MM.1S (cell line): ENCODE results near the gene SPTLC3.

ENCODE experiments used
- DNase-seq: peaks from one replicate; pipeline ENCODE4 v3.0.0-alpha.2; 2015
- H2AFZ ChIP-seq: fragments of 300-600 bp; sonication (generic); 2 replicates; pipeline ENCODE4 v1.6.0; 2016; ENCODE audit warnings: antibody characterized with exemption, low read length
- H3F3A ChIP-seq: fragments of 300-600 bp; sonication (generic); 2 replicates; pipeline ENCODE4 v1.6.1; 2016; ENCODE audit warnings: mild to moderate bottlenecking, antibody characterized with exemption, low read length, moderate library complexity, mixed read lengths; ENCODE audit not compliant: insufficient read depth
- H3K27ac ChIP-seq: fragments of 300-600 bp; sonication (generic); 2 replicates; pipeline ENCODE4 v1.5.1; 2016; ENCODE audit warnings: mild to moderate bottlenecking, low read length
- H3K27me3 ChIP-seq: fragments of 300-600 bp; sonication (generic); replicated peaks from 2 replicates; pipeline ENCODE4 v1.6.0; 2016; ENCODE audit warnings: low read length; ENCODE audit not compliant: insufficient read depth
- H3K36me3 ChIP-seq: fragments of 300-600 bp; sonication (generic); replicated peaks from 2 replicates; pipeline ENCODE4 v1.6.1; 2016; ENCODE audit warnings: mild to moderate bottlenecking, low read length, mixed read lengths; ENCODE audit not compliant: insufficient read depth
- H3K4me1 ChIP-seq: fragments of 300-600 bp; sonication (generic); 2 replicates; pipeline ENCODE4 v1.6.1; 2016; ENCODE audit warnings: low read length, mixed read lengths
- H3K4me2 ChIP-seq: fragments of 300-600 bp; sonication (generic); 2 replicates; pipeline ENCODE4 v1.6.0; 2016; ENCODE audit warnings: low read depth, low read length
- H3K4me3 ChIP-seq: fragments of 300-600 bp; sonication (generic); 2 replicates; pipeline ENCODE4 v1.5.1; 2016; ENCODE audit warnings: low read length, mixed read lengths
- H3K79me2 ChIP-seq: fragments of 300-600 bp; sonication (generic); 2 replicates; pipeline ENCODE4 v1.6.1; 2016; ENCODE audit warnings: mixed run types, low read length, mixed read lengths
- H3K9ac ChIP-seq: fragments of 300-600 bp; sonication (generic); 2 replicates; pipeline ENCODE4 v1.6.1; 2016; ENCODE audit warnings: low read length, mixed read lengths
- H3K9me2 ChIP-seq: fragments of 300-600 bp; sonication (generic); replicated peaks from 2 replicates; pipeline ENCODE4 v1.6.1; 2016; ENCODE audit warnings: mild to moderate bottlenecking, low read length, mixed read lengths; ENCODE audit not compliant: insufficient read depth
- H3K9me3 ChIP-seq: fragments of 300-600 bp; sonication (generic); replicated peaks from 2 replicates; pipeline ENCODE4 v1.6.1; 2016; ENCODE audit warnings: mild to moderate bottlenecking, low read length, mixed read lengths; ENCODE audit not compliant: insufficient read depth
- H4K20me1 ChIP-seq: fragments of 300-600 bp; sonication (generic); 2 replicates; pipeline ENCODE4 v1.6.1; 2016; ENCODE audit warnings: mild to moderate bottlenecking, low read length, moderate library complexity, mixed read lengths; ENCODE audit not compliant: insufficient read depth
- CTCF ChIP-seq: fragments of 300-600 bp; sonication (generic); IDR thresholded peaks from 2 replicates; pipeline ENCODE4 v1.5.1; 2016; ENCODE audit warnings: antibody characterized with exemption, low read length, mixed read lengths
- EZH2 ChIP-seq: fragments of 300-600 bp; sonication (generic); optimal IDR thresholded peaks from 2 replicates; pipeline ENCODE3; 2017; ENCODE audit warnings: low read depth, mild to moderate bottlenecking, antibody characterized with exemption, low read length, mixed read lengths
- EZH2phosphoT487 ChIP-seq: fragments of 300-600 bp; sonication (generic); IDR thresholded peaks from 2 replicates; pipeline ENCODE4 v1.6.1; 2018; ENCODE audit warnings: antibody characterized with exemption, low read length

Gene SPTLC3

DNA sequence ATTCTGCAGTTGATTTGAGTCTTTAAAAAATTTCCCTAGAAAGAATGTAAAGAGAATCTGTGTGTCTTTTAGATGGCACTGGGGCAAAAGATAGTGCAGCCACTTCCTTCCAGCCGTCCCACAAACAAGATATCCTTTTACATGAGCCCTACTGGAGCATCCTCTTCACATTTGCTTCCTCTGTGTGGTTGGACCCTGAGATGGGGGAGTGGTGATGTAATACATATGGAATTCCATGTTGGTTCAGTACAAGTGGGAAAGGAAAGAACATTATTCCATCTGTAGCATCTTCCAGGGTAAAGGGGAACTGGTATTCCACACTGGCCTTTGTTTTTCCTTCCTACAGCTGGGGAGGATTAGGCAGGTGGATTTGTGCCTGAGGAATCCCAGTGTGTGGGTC lies 133.4 kb downstream of the SPTLC3 start:
- Histone ChIP-seq H3K4me2 (no peak overlapping the region), H3K27ac (no peak overlapping the region), H3K36me3 (no peaks in the 10 kb centered on the region), H2AFZ (no peak overlapping the region), H4K20me1 (no peaks in the 10 kb centered on the region), H3K9ac (no peak overlapping the region), H3K79me2 (no peaks in the 10 kb centered on the region), H3K4me1 (peaks cover 16% of the 10 kb centered on the region), H3K4me3 (no peak overlapping the region), H3K9me2 (no peaks in the 10 kb centered on the region), H3F3A (peaks cover 4% of the 10 kb centered on the region; the same call in 1 of the 2 replicates), H3K9me3 (no peaks in the 10 kb centered on the region), H3K27me3 (no peaks in the 10 kb centered on the region)
- DNase-seq, result no peak
- TF ChIP-seq EZH2, result no peak
- TF ChIP-seq EZH2phosphoT487, result no peak
- TF ChIP-seq CTCF, result no peak

DNA sequence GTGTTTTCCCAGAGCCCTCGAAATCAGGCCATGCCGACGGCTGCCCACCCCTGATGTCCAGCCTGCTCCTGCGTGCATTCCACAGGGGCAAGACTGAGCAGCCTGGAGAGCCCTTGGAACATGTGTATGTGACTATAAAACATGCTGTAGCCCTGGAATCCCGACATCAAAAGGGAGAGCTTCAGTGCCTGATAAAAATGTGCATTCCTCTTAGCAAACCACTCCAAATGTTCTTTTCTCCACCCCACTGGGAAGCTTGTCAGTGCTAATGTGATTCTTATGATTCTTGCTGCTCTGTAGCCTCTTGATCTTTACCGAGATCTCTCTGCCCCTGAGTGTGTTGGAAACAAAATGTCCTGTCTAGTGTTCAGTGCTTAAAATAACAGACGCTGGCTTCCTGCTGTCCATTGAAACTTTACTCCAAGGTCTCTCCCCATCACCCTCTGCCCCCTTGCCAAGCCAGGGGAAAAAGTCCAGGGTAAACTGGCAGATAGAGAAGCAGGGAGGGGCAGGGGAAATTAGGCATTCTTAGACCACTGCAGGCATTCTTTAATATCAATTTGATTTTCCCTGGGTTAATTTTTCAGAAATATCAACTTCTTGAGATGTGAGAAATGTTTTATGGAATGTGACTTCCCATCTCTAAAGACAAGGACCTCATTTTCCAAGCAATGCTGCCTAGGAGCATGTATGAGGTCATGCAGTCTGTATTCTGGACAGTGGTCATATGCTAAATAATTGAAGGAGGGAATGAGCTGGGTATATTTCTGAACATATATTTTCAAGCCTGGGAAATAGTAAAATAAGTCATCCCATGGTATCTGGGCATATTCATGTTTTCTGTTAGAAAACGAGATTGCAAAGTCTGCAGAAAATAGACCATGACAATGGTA lies 138.5 kb downstream of the SPTLC3 start:
- TF ChIP-seq EZH2phosphoT487, result no peak
- TF ChIP-seq CTCF, result no peak
- TF ChIP-seq EZH2, result no peak
- Histone ChIP-seq H2AFZ (no peak overlapping the region), H3K79me2 (no peaks in the 10 kb centered on the region), H4K20me1 (no peaks in the 10 kb centered on the region), H3K36me3 (no peaks in the 10 kb centered on the region), H3K4me2 (no peak overlapping the region), H3K9ac (no peak overlapping the region), H3K27me3 (no peaks in the 10 kb centered on the region), H3K9me3 (no peaks in the 10 kb centered on the region), H3K4me1 (no peaks in the 10 kb centered on the region), H3K4me3 (no peak overlapping the region), H3F3A (no peaks in the 10 kb centered on the region), H3K27ac (no peak overlapping the region), H3K9me2 (no peaks in the 10 kb centered on the region)
- no peak for DNase-seq

DNA sequence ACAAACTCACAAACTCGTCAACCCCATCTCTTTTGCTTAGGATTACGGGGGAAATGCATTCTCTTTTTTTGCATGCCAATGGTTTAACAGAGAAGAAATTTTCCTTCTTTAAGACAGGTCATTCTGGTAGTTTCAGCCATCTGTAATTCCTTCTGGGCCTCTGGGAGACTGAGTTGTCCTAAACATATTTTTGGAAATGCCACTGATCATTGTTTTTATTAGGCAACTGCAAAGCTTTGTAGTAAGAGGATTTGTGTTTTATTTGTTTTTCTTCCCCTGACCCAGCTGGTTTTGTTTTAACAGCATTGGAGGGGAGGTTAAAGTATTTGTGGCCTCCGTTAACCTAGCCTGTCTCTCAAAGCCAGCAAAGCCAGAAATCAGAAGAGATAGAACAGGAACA lies 139.2 kb downstream of the SPTLC3 start:
- no peaks in the 10 kb centered on the region for H4K20me1 ChIP-seq
- no peak for DNase-seq
- no peaks in the 10 kb centered on the region for H3K27me3 ChIP-seq
- no peaks in the 10 kb centered on the region for H3F3A ChIP-seq
- no peaks in the 10 kb centered on the region for H3K9me3 ChIP-seq
- H3K79me2 ChIP-seq, result no peaks in the 10 kb centered on the region
- TF ChIP-seq EZH2phosphoT487 (no peak), EZH2 (no peak), CTCF (no peak)
- no peaks in the 10 kb centered on the region for H3K4me1 ChIP-seq
- no peak overlapping the region for H2AFZ ChIP-seq
- no peaks in the 10 kb centered on the region for H3K36me3 ChIP-seq
- no peaks in the 10 kb centered on the region for H3K9me2 ChIP-seq
- no peak overlapping the region for H3K27ac ChIP-seq
- H3K4me3 ChIP-seq, result no peak overlapping the region
- H3K4me2 ChIP-seq, result no peak overlapping the region
- H3K9ac ChIP-seq, result no peak overlapping the region
